ENCODE results near the gene SLX4. TPM values are rescaled to one million over a fixed set of nuclear protein-coding genes. Genes with fewer than 3 reads are reported as not detected.

Gene SLX4
- total RNA-seq, 1 experiment from 2014 or later: 4.8 TPM

- Histone ChIP-seq H3K27me3 (no peaks in the 10 kb centered on the region), H3K9me3 (no peaks in the 10 kb centered on the region), H3K4me3 (no peak overlapping the region), H3K36me3 (peaks cover 12% of the 10 kb centered on the region)
- DNase-seq: no peak
These were observed 16.9 kb downstream of the SLX4 start for GRCh38 chr16:3594316-3595109.

- DNase-seq: no peak
- Histone ChIP-seq H3K9me3 (no peaks in the 10 kb centered on the region), H3K36me3 (peaks cover 15% of the 10 kb centered on the region), H3K4me3 (no peak overlapping the region), H3K27me3 (no peaks in the 10 kb centered on the region)
These were observed 18.8 kb downstream of the SLX4 start for GRCh38 chr16:3592559-3592958.

GRCh38 chr16:3591991-3592390, 19.4 kb downstream of the SLX4 start:
- no peak for DNase-seq
- no peak overlapping the region for H3K4me3 ChIP-seq

GRCh38 chr16:3591436-3591803, 20.0 kb downstream of the SLX4 start:
- no peak overlapping the region for H3K4me3 ChIP-seq
- H3K36me3 ChIP-seq: peaks cover 11% of the 10 kb centered on the region
- no peak for DNase-seq
- no peaks in the 10 kb centered on the region for H3K27me3 ChIP-seq
- H3K9me3 ChIP-seq: no peaks in the 10 kb centered on the region

More at GRCh38 chr16:3591991-3592390, 19.4 kb downstream of the SLX4 start:
- peaks cover 11% of the 10 kb centered on the region for H3K36me3 ChIP-seq
- no peaks in the 10 kb centered on the region for H3K27me3 ChIP-seq
- no peaks in the 10 kb centered on the region for H3K9me3 ChIP-seq

- no peaks in the 10 kb centered on the region for H3K9me3 ChIP-seq
- no peak overlapping the region for H3K4me3 ChIP-seq
- no peak for DNase-seq
- no peaks in the 10 kb centered on the region for H3K27me3 ChIP-seq
- peaks cover 11% of the 10 kb centered on the region for H3K36me3 ChIP-seq
These were observed 20.5 kb downstream of the SLX4 start for GRCh38 chr16:3590736-3591435.

- no peaks in the 10 kb centered on the region for H3K9me3 ChIP-seq
- no peak for DNase-seq
These were observed 21.3 kb downstream of the SLX4 start for GRCh38 chr16:3589991-3590701.

GRCh38 chr16:3589441-3589921, 21.9 kb downstream of the SLX4 start:
- no peaks in the 10 kb centered on the region for H3K27me3 ChIP-seq
- DNase-seq: no peak
- H3K9me3 ChIP-seq: no peaks in the 10 kb centered on the region
- peaks cover 16% of the 10 kb centered on the region for H3K36me3 ChIP-seq
- H3K4me3 ChIP-seq: no peak overlapping the region

More at GRCh38 chr16:3589991-3590701, 21.3 kb downstream of the SLX4 start:
- Histone ChIP-seq H3K27me3 (no peaks in the 10 kb centered on the region), H3K36me3 (peaks cover 11% of the 10 kb centered on the region), H3K4me3 (no peak overlapping the region)

- Histone ChIP-seq H3K4me3 (no peak overlapping the region), H3K27me3 (no peaks in the 10 kb centered on the region), H3K36me3 (peaks cover 17% of the 10 kb centered on the region), H3K9me3 (no peaks in the 10 kb centered on the region)
- DNase-seq: no peak
These were observed 22.4 kb downstream of the SLX4 start for GRCh38 chr16:3589001-3589400.

- no peak for DNase-seq
- Histone ChIP-seq H3K4me3 (no peak overlapping the region), H3K36me3 (peaks cover 24% of the 10 kb centered on the region), H3K27me3 (no peaks in the 10 kb centered on the region), H3K9me3 (no peaks in the 10 kb centered on the region)
These were observed 23.8 kb downstream of the SLX4 start for GRCh38 chr16:3587547-3588110.

GRCh38 chr16:3584412-3584811, 27.0 kb downstream of the SLX4 start:
- no peak for DNase-seq
- Histone ChIP-seq H3K4me3 (no peak overlapping the region), H3K27me3 (no peaks in the 10 kb centered on the region), H3K9me3 (no peaks in the 10 kb centered on the region), H3K36me3 (peaks cover 19% of the 10 kb centered on the region)

GRCh38 chr16:3583303-3584038, 27.9 kb downstream of the SLX4 start:
- H3K36me3 ChIP-seq: peaks cover 16% of the 10 kb centered on the region
- H3K4me3 ChIP-seq: no peak overlapping the region
- H3K9me3 ChIP-seq: no peaks in the 10 kb centered on the region
- DNase-seq: no peak
- no peaks in the 10 kb centered on the region for H3K27me3 ChIP-seq

- DNase-seq: no peak
- no peaks in the 10 kb centered on the region for H3K27me3 ChIP-seq
- H3K36me3 ChIP-seq: peaks cover 15% of the 10 kb centered on the region
- no peaks in the 10 kb centered on the region for H3K9me3 ChIP-seq
- no peak overlapping the region for H3K4me3 ChIP-seq
These were observed 28.9 kb downstream of the SLX4 start for GRCh38 chr16:3582276-3583165.

- Histone ChIP-seq H3K27me3 (0 out of 2 replicates have a peak, but pooled peaks cover 2% of the 10 kb centered on the region), H3K9me3 (no peaks in the 10 kb centered on the region), H3K4me3 (no peak overlapping the region), H3K36me3 (peaks cover 15% of the 10 kb centered on the region)
- DNase-seq: no peak
These were observed 30.0 kb downstream of the SLX4 start for GRCh38 chr16:3581392-3581791.

- DNase-seq: no peak
- H3K36me3 ChIP-seq: peaks cover 15% of the 10 kb centered on the region
- no peak overlapping the region for H3K4me3 ChIP-seq
- H3K9me3 ChIP-seq: no peaks in the 10 kb centered on the region
- 0 out of 2 replicates have a peak, but pooled peaks cover 2% of the 10 kb centered on the region for H3K27me3 ChIP-seq
These were observed 30.7 kb downstream of the SLX4 start for GRCh38 chr16:3580686-3581085.

- peaks cover 15% of the 10 kb centered on the region for H3K36me3 ChIP-seq
- DNase-seq: no peak
These were observed 31.2 kb downstream of the SLX4 start for GRCh38 chr16:3580251-3580651.

More at GRCh38 chr16:3580251-3580651, 31.2 kb downstream of the SLX4 start:
- Histone ChIP-seq H3K9me3 (no peaks in the 10 kb centered on the region), H3K4me3 (no peak overlapping the region), H3K27me3 (0 out of 2 replicates have a peak, but pooled peaks cover 2% of the 10 kb centered on the region)

Measured in MG63 (cell line).